Dendritic cell treated with granulocyte-macrophage colony-stimulating factor and Interleukin-4, amounts not matched to agents 40 ng/mL and 50 ng/mL, for 4 days (primary cell): ENCODE measurements around the gene FRS2.

Source experiments
- H3K27ac Mint-ChIP-seq: one replicate; pipeline ENCODE4 v1.8.0; 2022; ENCODE audit warnings: mild to moderate bottlenecking, mixed read lengths
- H3K27me3 Mint-ChIP-seq: one replicate; pipeline ENCODE4 v1.8.0; 2022; ENCODE audit warnings: mild to moderate bottlenecking, mixed read lengths
- H3K36me3 Mint-ChIP-seq: one replicate; pipeline ENCODE4 v1.8.0; 2022; ENCODE audit warnings: low read depth, mixed read lengths
- H3K4me1 Mint-ChIP-seq: one replicate; pipeline ENCODE4 v1.8.0; 2022; ENCODE audit warnings: low read depth, mixed read lengths
- H3K4me3 Mint-ChIP-seq: one replicate; pipeline ENCODE4 v1.8.0; 2022; ENCODE audit warnings: mild to moderate bottlenecking, moderate library complexity, mixed read lengths
- H3K9me3 Mint-ChIP-seq: one replicate; pipeline ENCODE4 v1.8.0; 2022; ENCODE audit warnings: mixed read lengths
- intact Hi-C: fragments of 100-400 bp; cut with micrococcal nuclease; formaldehyde crosslinking; loops from one replicate; pipeline ENCODE4 v1.15.0; 2022

Gene FRS2

DNA sequence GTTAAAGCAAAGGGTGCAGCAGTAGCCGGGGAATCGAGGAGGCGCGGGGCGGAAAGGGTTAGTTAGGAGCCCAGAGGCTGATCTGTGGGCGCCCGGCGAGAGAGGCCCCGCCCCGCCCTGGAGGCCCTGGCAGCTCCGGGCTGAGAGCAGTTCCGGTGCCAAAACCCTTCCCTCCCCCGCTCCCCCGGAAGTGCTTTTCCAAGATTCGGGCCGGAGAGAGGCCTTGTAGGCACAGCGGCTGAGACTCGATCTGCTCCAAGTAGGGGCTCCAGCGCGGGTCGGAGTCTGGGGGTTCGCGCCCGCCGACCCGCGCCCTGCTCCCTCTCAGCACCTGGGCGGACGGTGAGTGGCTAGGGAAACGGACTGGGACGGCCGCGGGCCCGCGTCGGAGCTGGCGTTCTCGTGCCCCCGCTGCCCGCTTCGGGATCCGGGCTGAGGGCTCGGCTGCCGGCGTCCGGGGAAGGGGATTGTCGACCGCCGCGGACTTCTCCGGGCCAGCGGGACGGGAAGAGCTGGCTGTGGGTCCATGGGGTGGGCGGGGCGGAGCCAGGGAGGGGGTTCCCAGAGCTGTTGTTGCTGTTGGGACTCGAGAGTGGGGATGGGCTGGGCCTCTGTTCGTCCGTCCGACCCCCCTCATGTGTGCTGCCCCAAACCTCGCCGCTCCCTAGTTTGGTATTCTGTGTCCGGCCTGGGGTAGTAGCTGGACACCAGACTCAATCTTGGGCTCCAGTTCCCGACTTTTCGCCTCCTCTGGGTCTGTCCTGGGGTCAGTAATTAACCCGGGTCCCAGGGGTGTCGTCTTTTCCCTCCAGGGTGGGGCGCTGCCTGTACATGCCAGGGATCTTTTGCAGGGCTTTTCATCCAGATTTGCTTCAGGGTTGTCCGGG is at the start of gene FRS2:
Gene FRS2 (plus strand): TSS at position 200 of the 887 bp plus-strand sequence. CDS start 98,643 bp downstream, outside the sequence.
- H3K9me3 Mint-ChIP-seq: no peaks in the 10 kb centered on the region
- H3K27me3 Mint-ChIP-seq: no peaks in the 10 kb centered on the region
- peak within 1 kb of the TSS; percentile 98 for H3K4me3 Mint-ChIP-seq
- peaks cover 27% of the 10 kb centered on the region for H3K36me3 Mint-ChIP-seq
- peak within 1 kb of the TSS; percentile 98 for H3K27ac Mint-ChIP-seq
- intact Hi-C loops: loop anchor here (1.0 to 5.0 kb wide), 2 partner anchors 92 to 115 kb away; partner anchors contain the start of gene CCT2
- H3K4me1 Mint-ChIP-seq: peaks cover 59% of the 10 kb centered on the region

GRCh38 chr12:69421548-69421947 is 48.6 kb upstream of the FRS2 start:
- H3K9me3 Mint-ChIP-seq: no peaks in the 10 kb centered on the region
- H3K27me3 Mint-ChIP-seq: no peaks in the 10 kb centered on the region
- H3K36me3 Mint-ChIP-seq: no peaks in the 10 kb centered on the region
- H3K4me1 Mint-ChIP-seq: no peaks in the 10 kb centered on the region
- intact Hi-C loops: no loop called here
- no peak overlapping the region for H3K4me3 Mint-ChIP-seq
- H3K27ac Mint-ChIP-seq: no peak overlapping the region

- Mint-ChIP-seq H3K27me3 (no peaks in the 10 kb centered on the region), H3K27ac (no peak overlapping the region), H3K9me3 (no peaks in the 10 kb centered on the region), H3K4me3 (no peak overlapping the region), H3K4me1 (no peaks in the 10 kb centered on the region), H3K36me3 (no peaks in the 10 kb centered on the region)
- intact Hi-C loops: no loop called here
Measured at GRCh38 chr12:69423037-69423905, 46.9 kb upstream of the FRS2 start.

- Mint-ChIP-seq H3K36me3 (no peaks in the 10 kb centered on the region), H3K4me3 (no peak overlapping the region), H3K27me3 (no peaks in the 10 kb centered on the region), H3K9me3 (no peaks in the 10 kb centered on the region), H3K27ac (no peak overlapping the region), H3K4me1 (no peaks in the 10 kb centered on the region)
- intact Hi-C loops: no loop called here
Measured at GRCh38 chr12:69425417-69425816, 44.8 kb upstream of the FRS2 start.

DNA sequence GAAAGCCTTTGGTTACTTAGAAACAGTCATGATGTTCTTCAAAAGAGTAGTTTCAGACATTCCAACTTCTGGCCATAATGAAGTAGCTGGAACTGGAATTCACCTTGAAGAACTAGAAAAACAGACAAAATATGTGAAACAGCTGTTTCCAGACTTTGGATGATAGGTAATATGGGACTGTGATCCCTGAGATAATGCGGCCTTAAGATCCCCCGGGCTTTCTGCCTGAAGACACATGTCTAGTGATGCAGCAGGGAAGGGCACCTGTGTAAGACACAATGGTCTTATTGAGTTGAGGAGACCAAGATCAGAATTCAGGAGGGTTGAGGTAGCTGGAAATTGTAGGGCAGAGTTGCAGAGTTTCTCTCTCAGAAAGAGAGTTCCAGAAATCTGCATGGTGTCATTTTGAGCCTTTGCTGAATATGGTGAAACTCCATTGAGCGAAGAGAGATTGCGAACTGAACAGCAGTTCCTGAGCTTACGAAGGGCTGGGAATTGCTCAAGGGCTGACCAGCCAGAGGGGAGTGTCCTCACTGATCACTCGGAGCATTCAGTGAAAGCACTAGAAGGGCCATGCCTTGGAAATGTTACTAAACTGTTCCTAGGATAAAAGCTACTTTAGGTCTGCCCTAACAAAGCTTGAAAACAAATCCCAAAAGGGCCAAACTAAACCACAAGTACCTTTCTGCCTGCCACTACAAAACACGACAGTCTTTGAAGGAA is 41.7 kb upstream of the FRS2 start:
- H3K4me3 Mint-ChIP-seq: no peak overlapping the region
- intact Hi-C loops: no loop called here
- no peak overlapping the region for H3K27ac Mint-ChIP-seq
- no peaks in the 10 kb centered on the region for H3K4me1 Mint-ChIP-seq
- H3K36me3 Mint-ChIP-seq: no peaks in the 10 kb centered on the region
- H3K9me3 Mint-ChIP-seq: no peaks in the 10 kb centered on the region
- no peaks in the 10 kb centered on the region for H3K27me3 Mint-ChIP-seq

DNA sequence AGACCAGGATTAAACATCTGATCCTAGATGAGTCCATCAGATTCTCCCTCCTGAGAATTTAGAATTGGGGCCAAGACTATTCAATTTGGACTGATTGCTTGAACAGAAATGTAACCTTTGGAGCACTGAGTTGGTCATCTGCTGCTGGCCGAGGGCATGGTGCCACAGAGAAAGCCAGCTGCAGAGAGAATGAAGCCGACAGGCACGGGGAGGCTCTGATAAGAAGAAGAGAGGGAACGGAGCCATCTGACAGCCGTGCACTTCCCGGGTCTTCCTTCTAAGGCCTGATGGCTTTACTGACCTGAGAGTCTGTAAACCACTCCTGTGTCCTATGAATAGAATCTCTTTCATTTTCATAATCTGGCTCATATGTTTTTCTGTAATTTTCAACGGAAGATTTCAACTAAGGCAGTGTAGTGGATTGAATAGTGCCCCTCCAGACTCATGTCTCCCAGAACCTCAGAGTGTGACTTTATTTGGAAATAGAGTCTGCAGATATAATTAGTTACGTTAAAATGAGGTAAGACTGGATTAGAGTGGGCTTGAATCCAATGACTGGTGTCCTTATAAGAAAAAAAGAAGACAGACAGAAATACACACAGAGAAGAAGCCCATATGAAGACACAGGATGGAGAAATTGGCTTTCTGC is 39.1 kb upstream of the FRS2 start:
- intact Hi-C loops: no loop called here
- Mint-ChIP-seq H3K27ac (no peak overlapping the region), H3K9me3 (no peaks in the 10 kb centered on the region)

GRCh38 chr12:69431591-69432222 is 38.5 kb upstream of the FRS2 start:
- no peak overlapping the region for H3K4me3 Mint-ChIP-seq
- H3K27ac Mint-ChIP-seq: no peak overlapping the region
- H3K36me3 Mint-ChIP-seq: no peaks in the 10 kb centered on the region
- intact Hi-C loops: no loop called here
- no peaks in the 10 kb centered on the region for H3K27me3 Mint-ChIP-seq
- H3K9me3 Mint-ChIP-seq: no peaks in the 10 kb centered on the region
- no peaks in the 10 kb centered on the region for H3K4me1 Mint-ChIP-seq

More for the DNA sequence above, 39.1 kb upstream of the FRS2 start:
- no peaks in the 10 kb centered on the region for H3K27me3 Mint-ChIP-seq
- H3K36me3 Mint-ChIP-seq: no peaks in the 10 kb centered on the region
- no peaks in the 10 kb centered on the region for H3K4me1 Mint-ChIP-seq
- no peak overlapping the region for H3K4me3 Mint-ChIP-seq

DNA sequence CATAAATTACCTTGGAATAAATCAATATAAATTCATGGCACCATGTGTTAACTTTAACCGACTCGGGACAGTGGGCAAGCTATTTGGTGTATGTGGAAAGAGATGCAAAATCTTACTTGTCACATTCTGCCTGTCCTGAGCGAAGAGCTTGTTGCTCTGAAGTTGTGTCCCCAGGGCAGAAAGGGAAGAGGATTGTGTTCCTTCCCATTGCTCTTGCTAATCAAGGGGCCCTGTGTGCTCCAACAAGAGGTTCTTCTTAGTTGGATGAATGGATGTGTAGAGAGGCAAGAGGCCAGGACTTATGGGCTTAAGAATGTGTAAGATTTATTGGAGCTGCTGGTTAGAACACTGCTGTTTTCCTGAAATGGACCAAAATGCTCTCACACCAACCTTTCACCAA is 36.5 kb upstream of the FRS2 start:
- Mint-ChIP-seq H3K4me3 (no peak overlapping the region), H3K4me1 (no peaks in the 10 kb centered on the region), H3K36me3 (no peaks in the 10 kb centered on the region), H3K9me3 (no peaks in the 10 kb centered on the region), H3K27me3 (no peaks in the 10 kb centered on the region), H3K27ac (no peak overlapping the region)
- intact Hi-C loops: no loop called here

DNA sequence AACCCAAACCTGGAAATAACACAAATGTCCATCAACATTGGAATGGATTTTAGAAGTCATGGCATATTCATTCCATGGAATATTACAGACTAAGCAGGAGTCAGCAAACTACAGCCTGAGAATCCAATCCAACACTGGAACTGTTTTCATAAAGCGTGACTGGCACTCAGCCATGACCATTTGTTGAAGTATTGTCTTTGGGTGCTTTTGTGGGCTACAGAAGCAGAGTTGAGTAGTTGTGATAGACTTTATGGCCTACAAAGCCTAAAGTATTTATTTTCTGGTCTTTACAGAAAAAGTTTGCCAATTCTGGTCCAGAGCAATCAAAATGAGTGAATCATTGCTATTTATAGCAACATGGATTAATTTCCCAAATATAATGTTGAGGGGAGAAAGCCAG is 34.5 kb upstream of the FRS2 start:
- no peaks in the 10 kb centered on the region for H3K4me1 Mint-ChIP-seq
- H3K9me3 Mint-ChIP-seq: no peaks in the 10 kb centered on the region
- intact Hi-C loops: no loop called here
- no peaks in the 10 kb centered on the region for H3K36me3 Mint-ChIP-seq
- no peak overlapping the region for H3K27ac Mint-ChIP-seq
- no peaks in the 10 kb centered on the region for H3K27me3 Mint-ChIP-seq
- H3K4me3 Mint-ChIP-seq: no peak overlapping the region

DNA sequence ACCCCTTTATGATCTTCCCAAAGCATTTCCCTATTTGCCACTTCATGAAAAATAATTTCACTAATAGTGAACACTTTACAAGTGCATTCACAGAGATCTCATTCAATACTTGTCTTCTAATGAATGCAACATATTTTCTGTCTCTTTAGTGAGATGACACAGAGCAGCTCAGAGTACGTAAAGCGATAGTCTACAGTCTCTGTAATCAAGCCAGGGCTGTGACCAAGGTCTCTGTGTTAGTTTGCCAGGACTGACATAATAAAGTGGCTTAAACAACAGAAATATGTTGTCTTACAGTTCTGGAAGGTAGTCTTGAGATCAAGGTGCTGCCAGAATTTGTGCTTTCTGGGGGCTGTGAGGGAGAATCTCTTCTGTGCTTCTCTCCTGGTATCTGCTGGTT is 33.1 kb upstream of the FRS2 start:
- Mint-ChIP-seq H3K9me3 (no peaks in the 10 kb centered on the region), H3K4me1 (no peaks in the 10 kb centered on the region), H3K27me3 (no peaks in the 10 kb centered on the region), H3K36me3 (no peaks in the 10 kb centered on the region), H3K4me3 (no peak overlapping the region), H3K27ac (no peak overlapping the region)
- intact Hi-C loops: no loop called here

- H3K27me3 Mint-ChIP-seq: no peaks in the 10 kb centered on the region
- H3K27ac Mint-ChIP-seq: no peak overlapping the region
- no peaks in the 10 kb centered on the region for H3K9me3 Mint-ChIP-seq
- H3K4me1 Mint-ChIP-seq: no peaks in the 10 kb centered on the region
- no peak overlapping the region for H3K4me3 Mint-ChIP-seq
- intact Hi-C loops: no loop called here
- no peaks in the 10 kb centered on the region for H3K36me3 Mint-ChIP-seq
Measured at GRCh38 chr12:69438539-69438938, 31.6 kb upstream of the FRS2 start.

- intact Hi-C loops: no loop called here
- H3K27me3 Mint-ChIP-seq: no peaks in the 10 kb centered on the region
- H3K27ac Mint-ChIP-seq: no peak overlapping the region
- H3K36me3 Mint-ChIP-seq: no peaks in the 10 kb centered on the region
- no peak overlapping the region for H3K4me3 Mint-ChIP-seq
- no peaks in the 10 kb centered on the region for H3K9me3 Mint-ChIP-seq
- H3K4me1 Mint-ChIP-seq: no peaks in the 10 kb centered on the region
Measured at GRCh38 chr12:69440016-69440415, 30.2 kb upstream of the FRS2 start.

DNA sequence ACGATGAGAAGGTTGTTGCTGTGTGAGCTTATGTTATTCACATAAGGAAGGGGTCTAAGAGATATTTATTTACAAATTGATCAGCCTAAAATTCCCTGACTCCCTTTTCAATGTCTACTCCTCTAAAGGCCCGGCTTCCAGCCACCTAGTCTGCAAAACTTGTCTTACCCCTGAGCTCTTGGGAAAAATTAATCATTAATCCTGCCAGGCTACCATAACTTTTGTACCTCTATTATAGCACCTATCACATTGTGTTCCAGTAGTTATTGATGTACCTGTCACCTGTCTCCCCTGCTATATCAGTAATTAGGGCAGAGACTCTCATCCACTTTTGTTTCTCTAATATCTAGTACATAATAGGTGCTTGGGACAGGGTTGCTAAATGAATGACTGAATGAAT is 29.3 kb upstream of the FRS2 start:
- Mint-ChIP-seq H3K4me1 (no peaks in the 10 kb centered on the region), H3K27ac (no peak overlapping the region), H3K9me3 (no peaks in the 10 kb centered on the region), H3K36me3 (no peaks in the 10 kb centered on the region), H3K4me3 (no peak overlapping the region), H3K27me3 (no peaks in the 10 kb centered on the region)
- intact Hi-C loops: no loop called here
